ENCODE measurements around the gene ARHGDIG.
"Not testable (repeated sequence)": the region's sequence is repeated elsewhere in the genome, so short reads cannot be mapped to it uniquely, and the experiment has no call there.

Gene ARHGDIG

GRCh38 chr16:263182-263774 lies 17.1 kb upstream of the ARHGDIG start:
- DNase-seq (ENCODE audit: low read depth in 2 of 2, low spot score in 1 of 2) = no peak

GRCh38 chr16:263944-264343 lies 16.4 kb upstream of the ARHGDIG start:
- no peak for DNase-seq (ENCODE audit: low read depth in 2 of 2, low spot score in 1 of 2)

- DNase-seq (ENCODE audit: low read depth in 2 of 2, low spot score in 1 of 2) = no peak
Measured at GRCh38 chr16:264440-264951, 15.9 kb upstream of the ARHGDIG start.

- DNase-seq (ENCODE audit: low read depth in 2 of 2, low spot score in 1 of 2) = no peak
Measured at GRCh38 chr16:265002-265529, 15.3 kb upstream of the ARHGDIG start.

- DNase-seq (ENCODE audit: low read depth in 2 of 2, low spot score in 1 of 2) = no peak
Measured at GRCh38 chr16:265711-266110, 14.7 kb upstream of the ARHGDIG start.

- no peak for DNase-seq (ENCODE audit: low read depth in 2 of 2, low spot score in 1 of 2)
Measured at GRCh38 chr16:266258-267164, 13.9 kb upstream of the ARHGDIG start.

- DNase-seq (ENCODE audit: low read depth in 2 of 2, low spot score in 1 of 2) = not testable (repeated sequence)
Measured at GRCh38 chr16:267562-267961, 12.8 kb upstream of the ARHGDIG start.

- no peak for DNase-seq (ENCODE audit: low read depth in 2 of 2, low spot score in 1 of 2)
Measured at GRCh38 chr16:268141-269053, 12.0 kb upstream of the ARHGDIG start.

GRCh38 chr16:269061-269796 lies 11.2 kb upstream of the ARHGDIG start:
- no peak for DNase-seq (ENCODE audit: low read depth in 2 of 2, low spot score in 1 of 2)

- DNase-seq (ENCODE audit: low read depth in 2 of 2, low spot score in 1 of 2) = no peak
Measured at GRCh38 chr16:270381-271255, 9.8 kb upstream of the ARHGDIG start.

- DNase-seq (ENCODE audit: low read depth in 2 of 2, low spot score in 1 of 2) = no peak
Measured at GRCh38 chr16:272633-273546, 7.5 kb upstream of the ARHGDIG start.

GRCh38 chr16:273547-274421 lies 6.6 kb upstream of the ARHGDIG start:
- DNase-seq (ENCODE audit: low read depth in 2 of 2, low spot score in 1 of 2) = no peak

GRCh38 chr16:275041-275641 lies 5.2 kb upstream of the ARHGDIG start:
- no peak for DNase-seq (ENCODE audit: low read depth in 2 of 2, low spot score in 1 of 2)

GRCh38 chr16:275786-276232 lies 4.6 kb upstream of the ARHGDIG start, which contains the start of gene RGS11:
RGS11 (minus strand) TSS chr16:275944; CDS start chr16:275911, 33 bp downstream.
- DNase-seq (ENCODE audit: low read depth in 2 of 2, low spot score in 1 of 2) = no peak

- no peak for DNase-seq (ENCODE audit: low read depth in 2 of 2, low spot score in 1 of 2)
Measured at GRCh38 chr16:276426-277077, 3.8 kb upstream of the ARHGDIG start.

GRCh38 chr16:278863-279366 lies 1.5 kb upstream of the ARHGDIG start:
- no peak for DNase-seq (ENCODE audit: low read depth in 2 of 2, low spot score in 1 of 2)

All from stimulated activated CD8-positive, alpha-beta memory T cell treated with anti-CD3 and anti-CD28 coated beads, Interleukin-4, amount 100 ng/mL, for 4 hours (primary cell).